H1 (cell line): ENCODE measurements around the gene EPSTI1. TPM values are rescaled to one million over a fixed set of nuclear protein-coding genes. Genes with fewer than 3 reads are reported as not detected.

Experiments
- CTCF ChIA-PET: fragments of 300-600 bp; sonication (Branson Sonifier 250); formaldehyde crosslinking; loops from one replicate; lab custom pipeline; 2021; ENCODE audit not compliant: partially characterized antibody; lab: Charles Lee
- POLR2A ChIA-PET: fragments of 300-600 bp; sonication (Branson Sonifier 250); formaldehyde crosslinking; loops from one replicate; lab custom pipeline; 2021; ENCODE audit warnings: inconsistent platforms; ENCODE audit not compliant: partially characterized antibody; lab: Charles Lee
- DNase-seq, 2 experiments: peaks; one replicate each; pipeline versions ENCODE4 v3.0.0 to v3.0.0-alpha.2; 2010 to 2022; ENCODE audit warnings: low spot score in 2 of 2, low read depth in 1 of 2, mixed read lengths in 1 of 2
- FAIRE-seq: peaks from 2 replicates; lab custom pipeline; 2011; peaks lifted over from hg19 to GRCh38; lab: Jason Lieb, UNC
- H2AFZ ChIP-seq: 2 replicates; pipeline ENCODE4 v1.8.1; 2012; ENCODE audit warnings: low read length, inconsistent platforms
- H2AK5ac ChIP-seq: 2 replicates; pipeline ENCODE4 v1.6.1; 2013; ENCODE audit warnings: low read depth, low read length
- H2BK120ac ChIP-seq: replicated peaks from 2 replicates; pipeline ENCODE3; 2013; ENCODE audit warnings: low read depth, low read length, inconsistent platforms
- H2BK12ac ChIP-seq: 2 replicates; pipeline ENCODE4 v1.6.1; 2013; ENCODE audit warnings: low read depth, low read length
- H2BK15ac ChIP-seq: 2 replicates; pipeline ENCODE4 v1.6.1; 2013; ENCODE audit warnings: low read length
- H2BK20ac ChIP-seq: 2 replicates; pipeline ENCODE4 v1.6.1; 2013; ENCODE audit warnings: low read length
- H2BK5ac ChIP-seq: 2 replicates; pipeline ENCODE4 v1.6.1; 2013; ENCODE audit warnings: low read depth, low read length
- H3K14ac ChIP-seq: 2 replicates; pipeline ENCODE4 v1.6.1; 2013; ENCODE audit warnings: inconsistent platforms; ENCODE audit not compliant: insufficient read length
- H3K18ac ChIP-seq: 2 replicates; pipeline ENCODE4 v1.6.1; 2013; ENCODE audit warnings: low read length; ENCODE audit errors: extremely low read depth
- H3K23ac ChIP-seq: 2 replicates; pipeline ENCODE4 v1.6.1; 2013; ENCODE audit warnings: inconsistent platforms; ENCODE audit not compliant: insufficient read length
- H3K23me2 ChIP-seq: 2 replicates; pipeline ENCODE4 v1.6.1; 2013; ENCODE audit warnings: low read depth, low read length
- H3K27ac ChIP-seq: 2 replicates; pipeline ENCODE4 v1.6.1; 2011; ENCODE audit warnings: low read depth, low read length, inconsistent platforms
- H3K27me3 ChIP-seq, 4 experiments: replicated peaks in 1 of 4; 1 replicate in 1 of 4; 2 replicates in 3 of 4; pipeline versions ENCODE4 v1.6.1 to v1.8.1; 2011 to 2013; ENCODE audit warnings: low read length in 3 of 4, mild to moderate bottlenecking in 3 of 4, inconsistent platforms in 2 of 4, mixed read lengths in 2 of 4, moderate library complexity in 1 of 4; ENCODE audit not compliant: control insufficient read depth in 3 of 4, insufficient read depth in 3 of 4; ENCODE audit errors: extremely low read depth in 1 of 4
- H3K36me3 ChIP-seq, 4 experiments: 2 replicates each; pipeline versions ENCODE4 v1.6.1 to v1.8.1; 2011 to 2013; ENCODE audit warnings: mild to moderate bottlenecking in 4 of 4, low read length in 3 of 4, moderate library complexity in 2 of 4, control low read depth in 1 of 4, inconsistent platforms in 1 of 4; ENCODE audit not compliant: insufficient read depth in 4 of 4, control insufficient read depth in 2 of 4
- H3K4ac ChIP-seq: replicated peaks from 2 replicates; pipeline ENCODE3; 2013; ENCODE audit warnings: low read length, low read depth, mixed read lengths, inconsistent platforms; ENCODE audit not compliant: insufficient read length
- H3K4me1 ChIP-seq, 4 experiments: replicated peaks in 1 of 4; 1 replicate in 1 of 4; 2 replicates in 3 of 4; pipeline versions ENCODE4 v1.6.1 to v1.8.1; 2011 to 2013; ENCODE audit warnings: low read length in 3 of 4, inconsistent platforms in 2 of 4, mixed read lengths in 1 of 4; ENCODE audit not compliant: insufficient read depth in 4 of 4, control insufficient read depth in 3 of 4
- H3K4me2 ChIP-seq, 2 experiments: 2 replicates each; pipeline versions ENCODE4 v1.6.1 to v1.8.1; 2011 to 2013; ENCODE audit warnings: low read depth in 2 of 2, low read length in 2 of 2, control low read depth in 1 of 2, inconsistent platforms in 1 of 2, mild to moderate bottlenecking in 1 of 2; ENCODE audit not compliant: insufficient read depth in 1 of 2
- H3K4me3 ChIP-seq, 4 experiments: fragments of 200-600, 300-600 bp in 1 of 4; sonication (generic), shearing (Covaris generic), sonication (Bioruptor Twin) in 1 of 4; 2 replicates each; pipeline versions ENCODE4 v1.5.1 to v1.8.1; 2011 to 2016; ENCODE audit warnings: low read length in 4 of 4, low read depth in 3 of 4, control low read depth in 2 of 4, inconsistent platforms in 2 of 4, mild to moderate bottlenecking in 2 of 4, mixed read lengths in 1 of 4, moderate library complexity in 1 of 4; ENCODE audit not compliant: insufficient read depth in 2 of 4; ENCODE audit errors: extremely low read depth in 1 of 4
- H3K56ac ChIP-seq: replicated peaks from 2 replicates; pipeline ENCODE3; 2013; ENCODE audit warnings: low read depth, mild to moderate bottlenecking, mixed read lengths, low read length, inconsistent platforms; ENCODE audit not compliant: insufficient read length
- H3K79me1 ChIP-seq: 2 replicates; pipeline ENCODE4 v1.6.1; 2013; ENCODE audit warnings: low read depth, low read length, control low read depth
- H3K79me2 ChIP-seq, 2 experiments: 2 replicates each; pipeline versions ENCODE4 v1.6.1 to v1.8.1; 2012 to 2013; ENCODE audit warnings: low read length in 2 of 2, mild to moderate bottlenecking in 2 of 2, inconsistent platforms in 1 of 2; ENCODE audit not compliant: insufficient read depth in 2 of 2, control insufficient read depth in 1 of 2
- H3K9ac ChIP-seq, 4 experiments: replicated peaks in 1 of 4; 1 replicate in 1 of 4; 2 replicates in 3 of 4; pipeline versions ENCODE4 v1.6.1 to v1.8.1; 2011 to 2013; ENCODE audit warnings: low read depth in 3 of 4, low read length in 3 of 4, control low read depth in 2 of 4, mild to moderate bottlenecking in 2 of 4, moderate library complexity in 2 of 4, inconsistent platforms in 1 of 4; ENCODE audit errors: extremely low read depth in 1 of 4
- H3K9me3 ChIP-seq, 2 experiments: 2 replicates each; pipeline versions ENCODE4 v1.6.1 to v1.8.1; 2012 to 2013; ENCODE audit warnings: mild to moderate bottlenecking in 2 of 2, moderate library complexity in 2 of 2, control low read depth in 1 of 2, inconsistent platforms in 1 of 2, low read depth in 1 of 2, low read length in 1 of 2, mixed read lengths in 1 of 2; ENCODE audit not compliant: insufficient read depth in 2 of 2
- H4K20me1 ChIP-seq, 2 experiments: replicated peaks in 1 of 2; 2 replicates each; pipeline versions ENCODE3 to v1.8.1; 2011 to 2013; ENCODE audit warnings: inconsistent platforms in 2 of 2, low read length in 2 of 2, mild to moderate bottlenecking in 1 of 2; ENCODE audit not compliant: insufficient read depth in 2 of 2, control insufficient read depth in 1 of 2
- H4K5ac ChIP-seq: 2 replicates; pipeline ENCODE4 v1.6.1; 2013; ENCODE audit warnings: low read length, low read depth, mixed read lengths, inconsistent platforms; ENCODE audit not compliant: insufficient read length
- H4K8ac ChIP-seq: 2 replicates; pipeline ENCODE4 v1.8.0; 2013; ENCODE audit warnings: mild to moderate bottlenecking, moderate library complexity, low read length, inconsistent platforms; ENCODE audit not compliant: insufficient read depth; ENCODE audit errors: extremely low read depth
- H4K91ac ChIP-seq: replicated peaks from 2 replicates; pipeline ENCODE3; 2013; ENCODE audit warnings: low read length, mixed read lengths, inconsistent platforms; ENCODE audit not compliant: insufficient read length
- ATF2 ChIP-seq: IDR thresholded peaks from 2 replicates; pipeline ENCODE4 v1.6.1; 2012; ENCODE audit warnings: low read length, inconsistent platforms
- CBX8 ChIP-seq: fragments of 300-800, 300-1000 bp; sonication (generic); IDR thresholded peaks from 2 replicates; pipeline ENCODE4 v1.7.1; 2016; ENCODE audit warnings: low read depth, low read length, borderline replicate concordance
- NRF1 ChIP-seq: IDR thresholded peaks from 2 replicates; pipeline ENCODE4 v1.6.1; 2011; ENCODE audit warnings: mild to moderate bottlenecking, low read depth, low read length, improper control_type of control experiment
- RNF2 ChIP-seq: fragments of 200-900, 300-1000 bp; sonication (generic); IDR thresholded peaks from 2 replicates; pipeline ENCODE4 v1.7.1; 2016; ENCODE audit warnings: borderline replicate concordance, low read depth, mild to moderate bottlenecking, antibody characterized with exemption, low read length; ENCODE audit not compliant: poor library complexity, severe bottlenecking; ENCODE audit errors: missing control alignments
- TAF1 ChIP-seq: IDR thresholded peaks from 2 replicates; pipeline ENCODE4 v1.6.1; 2011; ENCODE audit warnings: mild to moderate bottlenecking, low read depth, low read length
- WGBS, 2 experiments: shearing (Covaris generic) in 1 of 2; methylation state at CpG; one replicate each; pipeline versions ENCODE4 v1.1.6 to v1.1.7; 2013 to 2015; ENCODE audit warnings: low lambda C conversion rate in 2 of 2, mixed read lengths in 2 of 2, inconsistent platforms in 1 of 2, low coverage in 1 of 2, missing lambda C conversion rate in 1 of 2; ENCODE audit not compliant: insufficient replicate concordance in 2 of 2, insufficient coverage in 1 of 2, insufficient read length in 1 of 2; ENCODE audit errors: extremely low coverage in 1 of 2, missing lambda C conversion rate in 1 of 2; 5-methylcytosine and 5-hydroxymethylcytosine counted together
- polyA plus RNA-seq, 7 experiments: library from polyadenylated mRNA; depleted of rRNA in 3 of 7; stranded (reverse) in 5 of 7; unstranded in 2 of 7; fragments of >200 nt in 5 of 7; fragments of 200-250 nt in 2 of 7; gene quantifications; 1 replicate in 5 of 7; 2 replicates in 1 of 7; 4 replicates in 1 of 7; pipeline versions ENCODE4 v1.2.1 to v1.2.3, GENCODE V29; 2011 to 2013; ENCODE audit warnings: missing spikeins in 2 of 7, mixed read lengths in 2 of 7
- total RNA-seq: library from RNA; stranded (reverse); fragmentation: NEBNext Ultra II Directional; extraction: Animal tissue kit (Norgen Biotek cat#: 25700); gene quantifications from 2 replicates; pipeline ENCODE4 v1.2.1, GENCODE V29; 2021

The EPSTI1 gene
- total and polyA plus RNA-seq, 2 of the 8 experiments (the other 6 are each of a cell fraction or from before 2014, with no cell fraction given), result 0.23 to 0.37 TPM

GRCh38 chr13:43000676-43001075, 8.6 kb upstream of the EPSTI1 start:
- Histone ChIP-seq H3K23ac (no peak overlapping the region), H3K4ac (no peak overlapping the region), H4K20me1 (no peaks in the 10 kb centered on the region), H2BK12ac (no peak overlapping the region), H3K36me3 (no peaks in the 10 kb centered on the region), H2BK15ac (peak overlapping the region; percentile 22; the same call in 1 of the 2 replicates), H4K5ac (no peak overlapping the region), H3K9me3 (no peaks in the 10 kb centered on the region), H3K79me2 (no peaks in the 10 kb centered on the region), H3K79me1 (no peaks in the 10 kb centered on the region), H3K18ac (no peak overlapping the region), H2AFZ (no peak overlapping the region), H2AK5ac (no peak overlapping the region), H2BK120ac (no peak overlapping the region), H2BK5ac (no peak overlapping the region), H4K91ac (no peak overlapping the region), H4K8ac (no peak overlapping the region), H3K23me2 (no peaks in the 10 kb centered on the region), H3K9ac (no peak overlapping the region), H2BK20ac (no peak overlapping the region), H3K4me2 (no peak overlapping the region), H3K27me3 (no peaks in the 10 kb centered on the region), H3K27ac (no peak overlapping the region), H3K56ac (no peak overlapping the region), H3K14ac (no peak overlapping the region), H3K4me3 (no peak overlapping the region), H3K4me1 (peaks cover 0 to 4% (median 0%) of the 10 kb centered on the region in 4 experiments; a peak in 1 of 7 replicates)
- DNase-seq (no peak), FAIRE-seq (no peak)
- TF ChIP-seq CBX8, result no peak
- TF ChIP-seq ATF2, result no peak
- TF ChIP-seq TAF1, result no peak
- no peak for TF ChIP-seq RNF2
- TF ChIP-seq NRF1, result no peak
- WGBS, 2 experiments, result 81% methylated on average over 4 of the region's 4 CpGs; no CpG with 5 or more reads in 1 of the 2 experiments
- ChIA-PET POLR2A (interaction anchor here (1.2 kb wide), 1 partner anchor 9 kb away, joined by 3 read pairs; no protein-coding TSS in a partner anchor), CTCF (interaction anchor here (1.0 kb wide), 1 partner anchor 29 kb away, joined by 4 read pairs; no protein-coding TSS in a partner anchor)
